T-helper 17 cell (primary cell): Measurements from ENCODE around the gene DNAH14. TPM values are rescaled to one million over a fixed set of nuclear protein-coding genes. Genes with fewer than 3 reads are reported as not detected.
"Not testable (repeated sequence)": the region's sequence is repeated elsewhere in the genome, so short reads cannot be mapped to it uniquely, and the experiment has no call there.

ENCODE experiments used
- ATAC-seq: fragments of 150-1000 bp; cut with Tn5 transposase; 2 replicates; pipeline ENCODE4 v1.10.0; 2021; ENCODE audit warnings: mild to moderate bottlenecking, moderate library complexity
- DNase-seq, 3 donors: peaks; one replicate each; pipeline versions ENCODE4 v3.0.0 to v3.0.0-alpha.2; 2020 to 2021
- H3K9me3 ChIP-seq: one replicate; pipeline ENCODE4 v1.7.0; 2013; ENCODE audit warnings: low read length, mild to moderate bottlenecking; ENCODE audit not compliant: control insufficient read depth, poor library complexity, severe bottlenecking
- H3K27ac Mint-ChIP-seq: one replicate; pipeline ENCODE4 v1.8.0; 2022; ENCODE audit warnings: mild to moderate bottlenecking, moderate library complexity, mixed read lengths
- H3K27me3 Mint-ChIP-seq: one replicate; pipeline ENCODE4 v1.8.0; 2022; ENCODE audit warnings: mixed read lengths
- H3K36me3 Mint-ChIP-seq: one replicate; pipeline ENCODE4 v1.8.0; 2022; ENCODE audit warnings: low read depth, mixed read lengths
- H3K4me1 Mint-ChIP-seq: one replicate; pipeline ENCODE4 v1.8.0; 2022; ENCODE audit warnings: mild to moderate bottlenecking, mixed read lengths
- H3K4me3 Mint-ChIP-seq: one replicate; pipeline ENCODE4 v1.8.0; 2022; ENCODE audit warnings: mild to moderate bottlenecking, moderate library complexity, mixed read lengths
- total RNA-seq, 4 donors: library from RNA in 2 of 4; stranded (reverse) in 2 of 4; gene quantifications; one replicate each; pipeline ENCODE4 v1.2.3 and lab custom pipeline; 2022 to 2026

DNAH14 gene
- total RNA-seq, 2 donors from 2014 or later, result 1.1 TPM; not detected in 1

GRCh38 chr1:224900062-224900630 is 29.3 kb upstream of the DNAH14 start:
- H3K4me3 Mint-ChIP-seq, result no peak overlapping the region
- DNase-seq (no peak), ATAC-seq (no peak)
- no peaks in the 10 kb centered on the region for H3K36me3 Mint-ChIP-seq
- H3K27me3 Mint-ChIP-seq, result peaks cover 34% of the 10 kb centered on the region
- no peak overlapping the region for H3K27ac Mint-ChIP-seq
- no peaks in the 10 kb centered on the region for H3K9me3 ChIP-seq
- no peaks in the 10 kb centered on the region for H3K4me1 Mint-ChIP-seq

- Mint-ChIP-seq H3K4me3 (no peak overlapping the region), H3K36me3 (no peaks in the 10 kb centered on the region), H3K27ac (no peak overlapping the region), H3K27me3 (peaks cover 43% of the 10 kb centered on the region), H3K4me1 (no peaks in the 10 kb centered on the region)
- DNase-seq (no peak), ATAC-seq (no peak)
- H3K9me3 ChIP-seq, result no peaks in the 10 kb centered on the region
These were observed 28.2 kb upstream of the DNAH14 start for GRCh38 chr1:224901087-224901810.

- Mint-ChIP-seq H3K4me3 (no peak overlapping the region), H3K27ac (no peak overlapping the region), H3K4me1 (no peaks in the 10 kb centered on the region)
These were observed 25.5 kb upstream of the DNAH14 start for GRCh38 chr1:224903955-224904354.

GRCh38 chr1:224906340-224906739 is 23.1 kb upstream of the DNAH14 start:
- H3K9me3 ChIP-seq, result no peaks in the 10 kb centered on the region
- Mint-ChIP-seq H3K27me3 (peaks cover 28% of the 10 kb centered on the region), H3K4me1 (no peaks in the 10 kb centered on the region), H3K4me3 (no peak overlapping the region), H3K27ac (no peak overlapping the region), H3K36me3 (peaks cover 2% of the 10 kb centered on the region)
- no peak for DNase-seq
- no peak for ATAC-seq

More at GRCh38 chr1:224903955-224904354, 25.5 kb upstream of the DNAH14 start:
- ATAC-seq (no peak), DNase-seq (no peak)
- Mint-ChIP-seq H3K36me3 (peaks cover 2% of the 10 kb centered on the region), H3K27me3 (peaks cover 38% of the 10 kb centered on the region)
- no peaks in the 10 kb centered on the region for H3K9me3 ChIP-seq

- Mint-ChIP-seq H3K36me3 (peaks cover 2% of the 10 kb centered on the region), H3K4me1 (no peaks in the 10 kb centered on the region), H3K27ac (no peak overlapping the region), H3K27me3 (no peaks in the 10 kb centered on the region), H3K4me3 (no peak overlapping the region)
- no peak for ATAC-seq
- peaks cover 4% of the 10 kb centered on the region for H3K9me3 ChIP-seq
- no peak for DNase-seq
These were observed 18.3 kb upstream of the DNAH14 start for GRCh38 chr1:224911217-224911616.

GRCh38 chr1:224914292-224914900 is 15.1 kb upstream of the DNAH14 start:
- no peak for ATAC-seq
- Mint-ChIP-seq H3K27ac (no peak overlapping the region), H3K27me3 (peaks cover 25% of the 10 kb centered on the region), H3K36me3 (no peaks in the 10 kb centered on the region), H3K4me1 (peaks cover 2% of the 10 kb centered on the region), H3K4me3 (no peak overlapping the region)
- no peak for DNase-seq
- H3K9me3 ChIP-seq, result peaks cover 4% of the 10 kb centered on the region

- Mint-ChIP-seq H3K4me3 (no peak overlapping the region), H3K4me1 (peaks cover 2% of the 10 kb centered on the region), H3K27me3 (peaks cover 39% of the 10 kb centered on the region), H3K27ac (no peak overlapping the region), H3K36me3 (no peaks in the 10 kb centered on the region)
- DNase-seq, result no peak
- no peak for ATAC-seq
- no peaks in the 10 kb centered on the region for H3K9me3 ChIP-seq
These were observed 10.0 kb upstream of the DNAH14 start for GRCh38 chr1:224919508-224919907.

- no peaks in the 10 kb centered on the region for H3K9me3 ChIP-seq
- ATAC-seq (no peak), DNase-seq (no peak)
- Mint-ChIP-seq H3K27ac (no peak overlapping the region), H3K4me3 (no peak overlapping the region), H3K36me3 (no peaks in the 10 kb centered on the region), H3K4me1 (peaks cover 2% of the 10 kb centered on the region), H3K27me3 (peaks cover 43% of the 10 kb centered on the region)
These were observed 8.5 kb upstream of the DNAH14 start for GRCh38 chr1:224920930-224921329.

- Mint-ChIP-seq H3K4me3 (no peak overlapping the region), H3K36me3 (no peaks in the 10 kb centered on the region), H3K27ac (no peak overlapping the region), H3K27me3 (peaks cover 47% of the 10 kb centered on the region), H3K4me1 (peaks cover 2% of the 10 kb centered on the region)
- H3K9me3 ChIP-seq, result no peaks in the 10 kb centered on the region
- ATAC-seq (no peak), DNase-seq (no peak)
These were observed 8.1 kb upstream of the DNAH14 start for GRCh38 chr1:224921354-224921753.

GRCh38 chr1:224922404-224923164 is 6.9 kb upstream of the DNAH14 start:
- Mint-ChIP-seq H3K27me3 (peaks cover 41% of the 10 kb centered on the region), H3K36me3 (no peaks in the 10 kb centered on the region), H3K27ac (no peak overlapping the region), H3K4me3 (no peak overlapping the region), H3K4me1 (peaks cover 2% of the 10 kb centered on the region)
- H3K9me3 ChIP-seq, result no peaks in the 10 kb centered on the region
- peak; percentile 46 for ATAC-seq
- no peak for DNase-seq

GRCh38 chr1:224923726-224924125 is 5.7 kb upstream of the DNAH14 start:
- no peaks in the 10 kb centered on the region for H3K36me3 Mint-ChIP-seq
- H3K27me3 Mint-ChIP-seq, result peaks cover 30% of the 10 kb centered on the region
- H3K27ac Mint-ChIP-seq, result no peak overlapping the region
- ATAC-seq (no peak), DNase-seq (no peak)
- H3K4me3 Mint-ChIP-seq, result no peak overlapping the region
- peaks cover 2% of the 10 kb centered on the region for H3K4me1 Mint-ChIP-seq
- H3K9me3 ChIP-seq, result no peaks in the 10 kb centered on the region

- DNase-seq, H3K9me3 ChIP-seq, ATAC-seq, H3K27ac Mint-ChIP-seq, H3K27me3 Mint-ChIP-seq, H3K4me1 Mint-ChIP-seq, H3K36me3 Mint-ChIP-seq, H3K4me3 Mint-ChIP-seq: not testable (repeated sequence)
These were observed 1.8 kb upstream of the DNAH14 start for GRCh38 chr1:224927631-224928030.

- H3K27ac Mint-ChIP-seq, result no peak overlapping the region
- H3K4me3 Mint-ChIP-seq, result no peak overlapping the region
- peaks cover 6% of the 10 kb centered on the region for H3K9me3 ChIP-seq
- no peak for ATAC-seq
- H3K36me3 Mint-ChIP-seq, result no peaks in the 10 kb centered on the region
- DNase-seq, result no peak
- no peaks in the 10 kb centered on the region for H3K4me1 Mint-ChIP-seq
- H3K27me3 Mint-ChIP-seq, result peaks cover 10% of the 10 kb centered on the region
These were observed 569 bp upstream of the DNAH14 start for GRCh38 chr1:224928906-224929305.
